Natural killer cell (primary cell): Measurements from ENCODE around the gene OLFM2. TPM values are rescaled to one million over a fixed set of nuclear protein-coding genes. Genes with fewer than 3 reads are reported as not detected.

Source experiments
- ATAC-seq, 3 donors: fragments of 150-1000 bp in 2 of 3; fragments of 200-7000 bp in 1 of 3; cut with Tn5 transposase; 1 replicate in 1 of 3; 2 replicates in 2 of 3; pipeline ENCODE4 v1.10.0; 2021; ENCODE audit warnings: mild to moderate bottlenecking in 2 of 3, moderate library complexity in 2 of 3
- DNase-seq, 2 donors: peaks; one replicate each; pipeline versions ENCODE4 v3.0.0 to v3.0.0-alpha.2; 2013 to 2021; ENCODE audit warnings: mixed read lengths in 1 of 2
- H3K27ac ChIP-seq: one replicate; pipeline ENCODE4 v1.5.1; 2013; ENCODE audit warnings: mild to moderate bottlenecking, low read length
- H3K27me3 ChIP-seq: one replicate; pipeline ENCODE4 v1.6.1; 2013; ENCODE audit warnings: low read length; ENCODE audit not compliant: control insufficient read depth, insufficient read depth
- H3K36me3 ChIP-seq: one replicate; pipeline ENCODE4 v1.6.1; 2013; ENCODE audit warnings: low read length; ENCODE audit not compliant: control insufficient read depth, insufficient read depth
- H3K4me1 ChIP-seq: one replicate; pipeline ENCODE4 v1.6.1; 2013; ENCODE audit warnings: low read length; ENCODE audit not compliant: control insufficient read depth, insufficient read depth
- H3K4me3 ChIP-seq: one replicate; pipeline ENCODE4 v1.5.1; 2013; ENCODE audit warnings: low read length
- H3K9me3 ChIP-seq: one replicate; pipeline ENCODE4 v1.6.1; 2013; ENCODE audit warnings: low read length; ENCODE audit not compliant: control insufficient read depth, insufficient read depth
- H3K27ac Mint-ChIP-seq, 2 donors: one replicate each; pipeline ENCODE4 v1.8.0; 2022; ENCODE audit warnings: mild to moderate bottlenecking in 2 of 2, mixed read lengths in 2 of 2, moderate library complexity in 1 of 2
- H3K27me3 Mint-ChIP-seq, 2 donors: one replicate each; pipeline ENCODE4 v1.8.0; 2022; ENCODE audit warnings: low read depth in 2 of 2, mixed read lengths in 2 of 2
- H3K36me3 Mint-ChIP-seq: one replicate; pipeline ENCODE4 v1.8.0; 2022; ENCODE audit warnings: mixed read lengths
- H3K4me1 Mint-ChIP-seq, 2 donors: one replicate each; pipeline ENCODE4 v1.8.0; 2022; ENCODE audit warnings: mixed read lengths in 2 of 2
- H3K4me3 Mint-ChIP-seq: one replicate; pipeline ENCODE4 v1.8.0; 2022; ENCODE audit warnings: mild to moderate bottlenecking, moderate library complexity, mixed read lengths
- H3K9me3 Mint-ChIP-seq, 2 donors: one replicate each; pipeline ENCODE4 v1.8.0; 2022; ENCODE audit warnings: mixed read lengths in 2 of 2
- WGBS: methylation state at CpG from one replicate; pipeline ENCODE4 v1.1.7; 2013; ENCODE audit warnings: missing lambda C conversion rate; ENCODE audit not compliant: insufficient coverage; 5-methylcytosine and 5-hydroxymethylcytosine counted together
- intact Hi-C: fragments of 100-400 bp; cut with micrococcal nuclease; formaldehyde crosslinking; loops from one replicate; pipeline ENCODE4 v1.14.2; 2022
- total RNA-seq, 4 donors: library from RNA; stranded (reverse); fragments of 120-200 nt in 1 of 4; gene quantifications; one replicate each; pipeline versions ENCODE4 v1.2.3 to v1.2.4, GENCODE V29; 2013 to 2022
- TF ChIP-seq, protein P1 (sequence below): fragments of 200-600 bp; IDR thresholded peaks from one replicate; pipeline ENCODE4 v1.8.0; 2022; ENCODE audit warnings: antibody characterized with exemption

Gene OLFM2
- total RNA-seq, 3 donors from 2014 or later (not counting 1 experiment from before 2014, with no cell fraction given), result 1.5 to 3.3 (median 2.0) TPM

DNA sequence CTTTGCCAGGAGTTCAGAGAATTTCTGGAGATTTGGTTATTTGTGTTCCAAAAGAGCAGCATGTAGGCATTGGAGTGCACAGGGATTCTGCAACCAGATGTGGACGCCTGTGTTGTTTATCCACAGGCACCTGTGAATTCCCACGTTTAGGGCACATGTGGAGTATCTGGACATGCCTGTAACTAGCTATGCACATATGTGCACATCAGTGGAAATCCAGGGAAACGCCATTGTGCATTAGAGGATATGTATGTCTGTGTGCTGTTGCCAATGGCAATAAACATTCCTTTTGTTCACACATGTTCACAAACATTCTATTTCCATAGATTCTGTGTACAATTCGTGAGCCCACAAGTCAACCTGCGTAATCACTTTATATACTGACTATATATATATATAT is 34.7 kb downstream of the OLFM2 start:
- Histone ChIP-seq H3K4me1 (no peaks in the 10 kb centered on the region), H3K27me3 (peaks cover 11% of the 10 kb centered on the region), H3K27ac (no peak overlapping the region), H3K9me3 (no peaks in the 10 kb centered on the region), H3K36me3 (no peaks in the 10 kb centered on the region), H3K4me3 (no peak overlapping the region)
- no peak for ATAC-seq
- Mint-ChIP-seq H3K36me3 (no peaks in the 10 kb centered on the region), H3K27me3 (peaks cover 15 to 26% of the 10 kb centered on the region in 2 donors), H3K4me3 (no peak overlapping the region), H3K27ac (no peak overlapping the region), H3K9me3 (no peaks in the 10 kb centered on the region), H3K4me1 (peaks cover 0 to 4% of the 10 kb centered on the region in 2 donors)
- DNase-seq, result no peak
- 57% methylated on average over 2 of the region's 5 CpGs for WGBS
- TF ChIP-seq, protein P1, sequence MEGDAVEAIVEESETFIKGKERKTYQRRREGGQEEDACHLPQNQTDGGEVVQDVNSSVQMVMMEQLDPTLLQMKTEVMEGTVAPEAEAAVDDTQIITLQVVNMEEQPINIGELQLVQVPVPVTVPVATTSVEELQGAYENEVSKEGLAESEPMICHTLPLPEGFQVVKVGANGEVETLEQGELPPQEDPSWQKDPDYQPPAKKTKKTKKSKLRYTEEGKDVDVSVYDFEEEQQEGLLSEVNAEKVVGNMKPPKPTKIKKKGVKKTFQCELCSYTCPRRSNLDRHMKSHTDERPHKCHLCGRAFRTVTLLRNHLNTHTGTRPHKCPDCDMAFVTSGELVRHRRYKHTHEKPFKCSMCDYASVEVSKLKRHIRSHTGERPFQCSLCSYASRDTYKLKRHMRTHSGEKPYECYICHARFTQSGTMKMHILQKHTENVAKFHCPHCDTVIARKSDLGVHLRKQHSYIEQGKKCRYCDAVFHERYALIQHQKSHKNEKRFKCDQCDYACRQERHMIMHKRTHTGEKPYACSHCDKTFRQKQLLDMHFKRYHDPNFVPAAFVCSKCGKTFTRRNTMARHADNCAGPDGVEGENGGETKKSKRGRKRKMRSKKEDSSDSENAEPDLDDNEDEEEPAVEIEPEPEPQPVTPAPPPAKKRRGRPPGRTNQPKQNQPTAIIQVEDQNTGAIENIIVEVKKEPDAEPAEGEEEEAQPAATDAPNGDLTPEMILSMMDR, result no peak
- intact Hi-C loops, result no loop called here

GRCh38 chr19:9901020-9901419 is 35.3 kb downstream of the OLFM2 start:
- WGBS, result 76% methylated on average over 2 of the region's 5 CpGs
- no peak overlapping the region for H3K4me3 ChIP-seq
- H3K4me1 Mint-ChIP-seq, result peaks cover 0 to 4% of the 10 kb centered on the region in 2 donors

DNA sequence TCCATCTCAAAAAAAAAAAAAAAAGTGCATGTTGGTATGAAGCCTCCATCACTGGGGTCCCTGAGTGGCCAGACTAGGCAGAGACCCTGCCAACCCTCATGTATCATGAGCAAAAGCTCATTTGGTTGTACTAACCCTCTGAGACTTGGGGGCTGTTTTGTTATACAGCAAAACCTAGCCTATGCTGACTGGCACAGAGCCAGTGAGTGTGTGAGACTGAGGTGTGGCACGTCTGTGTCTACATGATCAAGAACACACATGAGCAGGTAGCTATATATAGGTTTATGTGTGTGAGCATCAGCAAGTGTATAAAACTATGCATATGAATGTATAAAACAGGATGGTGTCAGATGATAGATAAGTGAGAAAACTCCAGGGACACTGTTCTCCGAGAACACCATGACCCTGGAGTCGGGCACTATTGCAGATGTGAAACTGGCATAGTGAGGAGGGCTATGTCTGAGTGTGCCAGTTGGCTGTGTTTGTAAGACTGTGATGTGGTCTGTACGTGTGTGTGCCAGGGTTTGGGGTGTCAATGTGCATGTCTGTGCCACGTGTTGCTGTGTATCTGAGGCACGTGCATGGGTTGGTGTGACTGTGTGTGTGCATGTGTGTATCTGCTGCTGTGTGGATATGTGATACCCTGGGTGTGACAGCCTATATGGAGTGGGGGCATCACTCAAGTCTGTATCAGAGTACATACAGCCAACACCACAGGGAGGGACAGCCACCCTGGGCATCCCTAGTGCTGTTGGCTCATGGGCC is 44.5 kb downstream of the OLFM2 start:
- no peaks in the 10 kb centered on the region for H3K9me3 Mint-ChIP-seq
- intact Hi-C loops, result no loop called here
- TF ChIP-seq, protein P1, result no peak
- peaks cover 10 to 12% of the 10 kb centered on the region in 2 donors for H3K27me3 Mint-ChIP-seq
- WGBS, result 64% methylated on average over 6 of the region's 6 CpGs
- H3K9me3 ChIP-seq, result no peaks in the 10 kb centered on the region
- H3K4me3 Mint-ChIP-seq, result no peak overlapping the region
- DNase-seq, result no peak
- no peak overlapping the region for H3K27ac ChIP-seq
- no peaks in the 10 kb centered on the region for H3K36me3 ChIP-seq
- no peaks in the 10 kb centered on the region for H3K27me3 ChIP-seq
- H3K4me1 Mint-ChIP-seq, result no peaks in the 10 kb centered on the region
- H3K27ac Mint-ChIP-seq, result no peak overlapping the region
- H3K36me3 Mint-ChIP-seq, result no peaks in the 10 kb centered on the region
- ATAC-seq, result peak in 1 of 3 donors; percentile 40
- no peaks in the 10 kb centered on the region for H3K4me1 ChIP-seq
- no peak overlapping the region for H3K4me3 ChIP-seq

More at GRCh38 chr19:9901020-9901419, 35.3 kb downstream of the OLFM2 start:
- Mint-ChIP-seq H3K27me3 (peaks cover 15 to 26% of the 10 kb centered on the region in 2 donors), H3K27ac (no peak overlapping the region), H3K9me3 (no peaks in the 10 kb centered on the region), H3K4me3 (no peak overlapping the region), H3K36me3 (no peaks in the 10 kb centered on the region)
- DNase-seq, result no peak
- no peaks in the 10 kb centered on the region for H3K9me3 ChIP-seq
- H3K36me3 ChIP-seq, result no peaks in the 10 kb centered on the region
- intact Hi-C loops, result no loop called here
- H3K27ac ChIP-seq, result no peak overlapping the region
- TF ChIP-seq, protein P1, result no peak
- H3K4me1 ChIP-seq, result no peaks in the 10 kb centered on the region
- peaks cover 11% of the 10 kb centered on the region for H3K27me3 ChIP-seq
- no peak for ATAC-seq
